RPMI8226 (cell line): ENCODE results near the gene SMC1B.
A peak's percentile ranks its signal among the peaks of the same experiment; 100 is the strongest.
"Not testable (repeated sequence)": the region's sequence is repeated elsewhere in the genome, so short reads cannot be mapped to it uniquely, and the experiment has no call there.

ENCODE experiments used
- DNase-seq: peaks from one replicate; pipeline ENCODE4 v3.0.0-alpha.2; 2015

Gene SMC1B

DNA sequence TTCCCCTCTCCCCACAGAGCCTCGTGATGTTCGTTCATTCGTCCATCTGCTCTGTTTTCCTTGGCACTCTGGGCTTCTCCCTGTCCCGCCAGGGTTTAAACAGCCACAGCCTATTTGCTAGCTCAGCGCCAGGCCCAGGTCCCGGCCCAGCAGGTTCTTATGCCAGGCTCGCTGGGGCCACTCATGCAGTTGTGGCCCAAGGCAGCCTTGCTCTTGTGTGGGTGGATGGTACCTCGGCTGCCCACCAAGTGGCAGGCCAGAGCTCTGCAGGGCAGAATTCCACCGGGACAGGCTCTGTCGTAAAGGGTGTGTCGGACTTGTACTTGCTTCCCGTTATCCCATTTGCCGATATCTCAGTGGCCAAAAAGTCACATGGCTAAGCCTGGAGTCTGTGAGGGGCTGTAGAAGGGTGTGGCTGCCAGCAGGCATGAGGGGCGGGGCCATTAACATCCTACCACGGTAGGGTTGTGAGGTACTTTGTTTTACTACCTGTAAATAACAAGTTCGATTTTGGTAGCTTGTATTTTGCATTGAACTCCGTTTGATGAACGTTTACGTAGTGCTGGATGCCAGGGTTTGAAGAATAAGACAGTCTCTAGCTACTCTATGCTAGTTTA is 95.7 kb downstream of the SMC1B start:
- DNase-seq = no peak

GRCh38 chr22:45316796-45317526 is 96.4 kb downstream of the SMC1B start:
- no peak for DNase-seq

GRCh38 chr22:45314786-45315185 is 98.6 kb downstream of the SMC1B start:
- no peak for DNase-seq

- no peak for DNase-seq
These were observed 99.2 kb downstream of the SMC1B start for GRCh38 chr22:45314054-45314721.

DNA sequence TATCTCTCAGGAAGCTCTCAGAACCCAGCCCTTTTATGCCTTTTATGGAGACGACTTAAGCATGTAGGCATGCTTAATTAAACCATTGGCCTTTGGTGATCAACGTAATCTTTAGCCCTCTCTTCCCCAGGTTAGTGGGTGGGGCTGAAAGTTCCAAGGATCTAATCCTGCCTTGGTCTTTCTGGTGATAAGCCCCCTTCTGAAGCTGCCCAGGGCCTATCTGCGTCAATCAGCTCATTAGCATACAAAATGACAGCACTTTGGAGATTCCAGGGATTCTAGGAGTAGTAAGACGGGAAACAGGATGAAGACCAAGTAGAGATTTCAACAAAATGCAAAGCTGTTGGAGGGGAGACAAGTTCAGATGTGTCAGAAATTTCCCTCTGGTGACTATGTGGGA is 100.5 kb downstream of the SMC1B start:
- DNase-seq = no peak

DNA sequence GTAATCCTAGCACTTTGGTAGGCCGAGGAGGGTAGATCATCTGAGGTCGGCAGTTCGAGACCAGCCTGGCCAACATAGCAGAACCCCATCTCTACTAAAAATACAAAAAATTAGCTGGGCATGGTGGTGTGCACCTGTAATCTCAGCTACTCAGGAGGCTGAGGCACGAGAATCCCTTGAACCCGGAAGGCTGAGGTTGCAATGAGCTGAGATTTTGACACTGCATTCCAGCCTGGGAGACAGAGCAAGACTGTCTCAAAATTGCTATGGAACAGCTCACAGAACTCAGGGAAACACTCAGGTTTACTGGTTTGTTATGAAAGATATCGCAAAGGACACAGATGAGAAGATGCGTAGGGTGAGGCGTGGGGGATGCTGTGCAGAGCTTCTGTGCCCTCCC is 101.0 kb downstream of the SMC1B start:
- no peak for DNase-seq

DNA sequence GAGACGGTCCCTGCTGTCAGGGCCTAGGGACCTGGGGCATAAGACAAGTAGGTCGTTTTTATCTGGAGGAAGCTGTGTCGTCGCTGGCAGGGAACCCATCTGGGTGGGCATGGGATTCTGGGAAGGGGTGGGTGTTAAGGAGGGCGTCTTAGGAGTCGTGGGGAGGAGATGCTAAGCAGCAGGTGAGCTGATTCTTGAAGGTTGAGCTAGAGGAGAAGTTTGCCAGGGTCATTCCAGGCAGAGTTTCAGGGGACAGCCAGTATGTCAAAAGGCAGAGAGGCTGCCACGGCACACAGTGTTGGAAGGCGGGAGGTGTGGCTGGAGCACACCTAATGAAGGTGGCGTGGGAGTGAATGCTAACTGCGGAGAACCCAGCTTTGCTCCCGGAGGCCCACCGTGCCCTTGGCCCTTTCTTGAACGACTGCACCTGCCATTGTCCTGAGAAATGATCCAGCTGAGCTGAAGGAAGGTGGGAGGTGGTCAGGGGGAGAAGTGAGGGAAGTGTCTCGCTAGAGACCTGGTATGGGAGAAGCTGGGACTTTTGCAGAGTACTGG is 102.3 kb downstream of the SMC1B start:
- DNase-seq = no peak

- no peak for DNase-seq
These were observed 102.9 kb downstream of the SMC1B start for GRCh38 chr22:45310331-45310976.

- peak; percentile 97 for DNase-seq
These were observed 103.8 kb downstream of the SMC1B start, which contains the start of gene FAM118A for GRCh38 chr22:45309422-45310227. Gene FAM118A (plus strand): TSS chr22:45309934. CDS start chr22:45322380, 12,446 bp downstream.

- DNase-seq = no peak
These were observed 104.4 kb downstream of the SMC1B start for GRCh38 chr22:45308957-45309421.

DNA sequence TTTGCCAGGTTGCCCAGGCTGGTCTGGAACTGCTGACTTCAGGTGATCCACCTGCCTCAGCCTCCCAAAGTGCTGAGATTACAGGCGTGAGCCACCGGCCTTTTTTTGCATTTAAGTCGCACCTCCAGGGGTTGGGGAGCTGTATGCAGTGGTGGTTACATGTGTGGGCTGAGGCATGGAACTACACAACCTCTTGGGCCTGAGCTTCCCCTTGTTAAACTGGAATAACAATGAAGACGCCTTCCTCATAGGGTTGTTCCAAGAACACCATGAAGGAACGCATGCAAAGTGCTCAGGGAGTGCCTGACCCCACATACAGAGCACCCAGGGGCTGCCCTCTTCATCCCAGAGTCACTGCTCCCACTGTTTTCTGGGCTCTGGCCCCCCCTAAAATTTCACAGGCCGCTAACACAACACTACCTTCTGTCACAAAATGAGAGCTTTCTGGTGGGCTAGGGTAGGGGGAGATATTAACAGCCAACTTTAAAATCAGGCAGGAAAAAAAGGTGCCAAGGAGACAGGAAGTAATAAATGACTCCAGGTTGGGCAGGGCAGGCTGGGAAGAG is 104.9 kb downstream of the SMC1B start:
- DNase-seq = no peak

DNA sequence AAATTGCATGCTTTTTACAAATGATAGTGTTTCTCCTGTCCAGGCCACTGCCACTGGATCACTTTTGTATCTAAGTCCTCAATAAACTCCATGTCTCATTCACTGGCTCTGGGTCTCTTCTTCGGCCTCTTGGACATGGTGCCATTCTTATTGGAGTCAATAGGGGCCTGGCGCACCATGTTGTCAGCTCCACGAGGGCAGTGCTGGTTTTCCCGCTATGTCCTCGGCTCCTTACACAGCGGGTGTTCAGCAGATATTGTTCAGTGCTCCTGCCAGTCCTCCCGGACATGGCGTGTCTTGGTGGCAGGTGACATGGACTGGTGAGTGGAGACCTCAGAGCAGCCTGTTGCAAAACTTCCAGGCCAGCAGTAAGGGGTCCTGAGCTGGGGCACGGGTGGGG is 107.3 kb downstream of the SMC1B start:
- no peak for DNase-seq

- no peak for DNase-seq
These were observed 107.8 kb downstream of the SMC1B start for GRCh38 chr22:45305456-45306075.

- DNase-seq = no peak
These were observed 108.4 kb downstream of the SMC1B start for GRCh38 chr22:45304971-45305370.

- DNase-seq = no peak
These were observed 110.2 kb downstream of the SMC1B start for GRCh38 chr22:45303181-45303580.

DNA sequence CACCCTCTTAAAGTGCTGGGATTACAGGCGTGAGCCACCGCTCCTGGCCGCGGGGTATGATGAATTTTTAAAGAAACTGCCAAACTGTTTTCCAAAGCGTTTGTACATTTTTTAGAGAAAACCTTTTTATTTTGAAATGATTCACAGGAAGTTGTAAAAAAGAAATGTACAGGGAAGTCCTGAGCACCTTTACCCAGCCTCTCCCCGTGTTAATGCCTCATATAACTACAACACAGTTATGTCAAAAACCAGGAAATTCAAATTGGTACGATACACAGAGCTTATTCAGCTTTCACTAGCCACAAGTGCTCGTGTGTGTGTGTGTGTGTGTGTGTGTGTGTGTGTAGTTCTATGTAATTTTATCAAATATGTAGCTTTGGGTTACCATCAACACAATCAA is 110.6 kb downstream of the SMC1B start:
- DNase-seq = no peak

GRCh38 chr22:45298934-45299505 is 114.4 kb downstream of the SMC1B start:
- no peak for DNase-seq

- no peak for DNase-seq
These were observed 116.6 kb downstream of the SMC1B start for GRCh38 chr22:45296628-45297297.

DNA sequence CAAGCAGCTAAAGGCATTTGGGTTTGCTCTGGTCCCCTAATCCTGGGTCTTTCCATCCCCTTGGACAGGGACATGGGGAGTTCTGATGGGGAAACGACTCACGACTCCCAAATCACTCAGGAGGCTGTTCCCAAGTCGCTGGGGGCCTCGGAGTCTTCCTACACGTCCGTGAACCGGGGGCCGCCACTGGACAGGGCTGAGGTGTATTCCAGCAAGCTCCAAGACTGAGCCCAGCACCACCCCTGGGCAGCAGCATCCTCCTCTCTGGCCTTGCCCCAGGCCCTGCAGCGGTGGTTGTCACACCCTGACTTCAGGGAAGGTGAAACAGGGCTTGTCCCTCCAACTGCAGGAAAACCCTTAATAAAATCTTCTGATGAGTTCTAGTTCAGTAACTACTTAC is 117.9 kb downstream of the SMC1B start:
- no peak for DNase-seq

DNA sequence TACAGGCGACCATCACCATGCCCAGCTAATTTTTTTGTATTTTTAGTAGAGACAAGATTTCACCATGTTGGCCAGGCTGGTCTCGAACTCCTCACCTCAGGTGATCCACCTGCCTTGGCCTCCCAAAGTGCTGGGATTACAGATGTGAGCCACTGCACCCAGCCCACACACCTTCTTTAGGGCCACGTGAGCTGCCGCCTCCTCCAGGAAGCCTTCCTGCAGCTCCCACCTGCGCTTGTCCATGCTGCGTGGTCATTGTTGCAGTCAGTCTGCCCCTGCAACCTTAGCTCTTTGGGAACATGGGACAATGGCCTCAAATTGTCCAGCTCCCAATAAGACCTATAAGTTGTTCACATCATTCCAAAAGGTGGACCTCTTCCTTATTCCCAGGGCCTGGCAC is 118.4 kb downstream of the SMC1B start:
- not testable (repeated sequence) for DNase-seq
